BLaER1 (cell line): ENCODE measurements around the gene EDEM2.
"Not testable (repeated sequence)": the region's sequence is repeated elsewhere in the genome, so short reads cannot be mapped to it uniquely, and the experiment has no call there.

ENCODE experiments used
- H3K27ac ChIP-seq: shearing (Covaris generic); formaldehyde crosslinking; 2 replicates; pipeline ENCODE4 v1.8.1; 2022
- H3K27me3 ChIP-seq: shearing (Covaris generic); formaldehyde crosslinking; 2 replicates; pipeline ENCODE4 v1.8.1; 2022
- H3K36me3 ChIP-seq: shearing (Covaris generic); formaldehyde crosslinking; 2 replicates; pipeline ENCODE4 v1.8.1; 2022
- H3K4me1 ChIP-seq: shearing (Covaris generic); formaldehyde crosslinking; 2 replicates; pipeline ENCODE4 v1.8.1; 2022
- H3K4me2 ChIP-seq: shearing (Covaris generic); formaldehyde crosslinking; 2 replicates; pipeline ENCODE4 v1.8.1; 2022
- H3K4me3 ChIP-seq: shearing (Covaris generic); formaldehyde crosslinking; 2 replicates; pipeline ENCODE4 v1.8.1; 2022
- H3K9ac ChIP-seq: shearing (Covaris generic); formaldehyde crosslinking; 2 replicates; pipeline ENCODE4 v1.8.1; 2022
- H3K9me3 ChIP-seq: shearing (Covaris generic); formaldehyde crosslinking; 2 replicates; pipeline ENCODE4 v1.8.1; 2022
- H4K20me1 ChIP-seq: shearing (Covaris generic); formaldehyde crosslinking; 2 replicates; pipeline ENCODE4 v1.8.1; 2022
- Cebpa-rat ChIP-seq: shearing (Covaris generic); IDR thresholded peaks from 2 replicates; pipeline ENCODE4 v1.8.1; 2022

Gene EDEM2, protein sequence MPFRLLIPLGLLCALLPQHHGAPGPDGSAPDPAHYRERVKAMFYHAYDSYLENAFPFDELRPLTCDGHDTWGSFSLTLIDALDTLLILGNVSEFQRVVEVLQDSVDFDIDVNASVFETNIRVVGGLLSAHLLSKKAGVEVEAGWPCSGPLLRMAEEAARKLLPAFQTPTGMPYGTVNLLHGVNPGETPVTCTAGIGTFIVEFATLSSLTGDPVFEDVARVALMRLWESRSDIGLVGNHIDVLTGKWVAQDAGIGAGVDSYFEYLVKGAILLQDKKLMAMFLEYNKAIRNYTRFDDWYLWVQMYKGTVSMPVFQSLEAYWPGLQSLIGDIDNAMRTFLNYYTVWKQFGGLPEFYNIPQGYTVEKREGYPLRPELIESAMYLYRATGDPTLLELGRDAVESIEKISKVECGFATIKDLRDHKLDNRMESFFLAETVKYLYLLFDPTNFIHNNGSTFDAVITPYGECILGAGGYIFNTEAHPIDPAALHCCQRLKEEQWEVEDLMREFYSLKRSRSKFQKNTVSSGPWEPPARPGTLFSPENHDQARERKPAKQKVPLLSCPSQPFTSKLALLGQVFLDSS

GRCh38 chr20:35146920-35147574, at the start of gene EDEM2:
EDEM2 (minus strand) TSS chr20:35147336; CDS start chr20:35147258, 78 bp downstream.
- TF ChIP-seq Cebpa-rat = no peak
- no peaks in the 10 kb centered on the region for H3K27me3 ChIP-seq
- peak within 1 kb of the TSS; percentile 80 for H3K9ac ChIP-seq
- no peaks in the 10 kb centered on the region for H3K9me3 ChIP-seq
- H3K4me1 ChIP-seq = peaks cover 32% of the 10 kb centered on the region
- H4K20me1 ChIP-seq = no peaks in the 10 kb centered on the region
- H3K4me3 ChIP-seq = peak within 1 kb of the TSS; percentile 84
- peak within 1 kb of the TSS; percentile 73 for H3K27ac ChIP-seq
- H3K36me3 ChIP-seq = peaks cover 21% of the 10 kb centered on the region
- peak within 1 kb of the TSS; percentile 91 for H3K4me2 ChIP-seq

GRCh38 chr20:35196313-35196712, 49.2 kb upstream of the EDEM2 start:
- Histone ChIP-seq H3K4me3 (no peak overlapping the region), H3K9ac (no peak overlapping the region), H3K36me3 (peaks cover 7% of the 10 kb centered on the region), H3K9me3 (peaks cover 49% of the 10 kb centered on the region), H3K27ac (no peak overlapping the region), H3K4me2 (no peak overlapping the region), H3K4me1 (no peaks in the 10 kb centered on the region), H3K27me3 (no peaks in the 10 kb centered on the region), H4K20me1 (no peaks in the 10 kb centered on the region)
- no peak for TF ChIP-seq Cebpa-rat

DNA sequence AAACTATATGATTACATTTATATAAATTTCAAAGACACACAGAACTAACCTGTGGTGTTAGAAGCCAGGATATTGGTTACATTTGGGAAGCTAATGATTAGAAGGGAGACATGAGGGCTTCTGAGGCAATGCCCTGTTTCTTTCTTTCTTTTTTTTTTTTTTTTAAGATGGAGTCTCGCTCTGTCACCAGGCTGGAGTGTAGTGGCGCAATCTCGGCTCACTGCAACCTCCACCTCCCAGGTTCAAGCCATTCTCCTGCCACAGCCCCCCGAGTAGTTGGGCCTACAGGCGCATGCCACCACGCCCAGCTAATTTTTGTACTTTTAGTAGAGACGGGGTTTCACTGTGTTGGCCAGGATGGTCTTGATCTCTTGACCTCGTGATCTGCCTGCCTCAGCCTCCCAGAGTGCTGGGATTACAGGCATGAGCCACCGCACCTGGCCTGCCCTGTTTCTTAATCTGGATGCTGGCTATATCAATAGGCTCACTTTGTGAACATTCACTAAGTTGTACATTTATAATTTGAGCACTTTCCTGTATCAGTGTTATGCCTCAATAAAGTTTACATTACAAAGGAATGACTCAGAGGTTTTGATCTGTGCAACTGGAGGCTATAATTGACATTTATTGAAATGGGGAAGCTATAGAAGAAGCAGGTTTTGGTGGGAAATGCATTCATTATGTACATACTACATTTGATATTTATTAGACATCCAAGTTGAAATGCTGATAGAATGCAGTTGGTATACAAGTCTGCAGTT, 46.1 kb upstream of the EDEM2 start:
- H3K27ac ChIP-seq, H3K4me2 ChIP-seq, H3K36me3 ChIP-seq, H3K27me3 ChIP-seq, H4K20me1 ChIP-seq, H3K4me1 ChIP-seq, H3K4me3 ChIP-seq, H3K9ac ChIP-seq: not testable (repeated sequence)
- peaks cover 29% of the 10 kb centered on the region for H3K9me3 ChIP-seq

- no peak overlapping the region for H3K4me2 ChIP-seq
- no peak overlapping the region for H3K9ac ChIP-seq
Measured at GRCh38 chr20:35192118-35192872, 45.2 kb upstream of the EDEM2 start.

DNA sequence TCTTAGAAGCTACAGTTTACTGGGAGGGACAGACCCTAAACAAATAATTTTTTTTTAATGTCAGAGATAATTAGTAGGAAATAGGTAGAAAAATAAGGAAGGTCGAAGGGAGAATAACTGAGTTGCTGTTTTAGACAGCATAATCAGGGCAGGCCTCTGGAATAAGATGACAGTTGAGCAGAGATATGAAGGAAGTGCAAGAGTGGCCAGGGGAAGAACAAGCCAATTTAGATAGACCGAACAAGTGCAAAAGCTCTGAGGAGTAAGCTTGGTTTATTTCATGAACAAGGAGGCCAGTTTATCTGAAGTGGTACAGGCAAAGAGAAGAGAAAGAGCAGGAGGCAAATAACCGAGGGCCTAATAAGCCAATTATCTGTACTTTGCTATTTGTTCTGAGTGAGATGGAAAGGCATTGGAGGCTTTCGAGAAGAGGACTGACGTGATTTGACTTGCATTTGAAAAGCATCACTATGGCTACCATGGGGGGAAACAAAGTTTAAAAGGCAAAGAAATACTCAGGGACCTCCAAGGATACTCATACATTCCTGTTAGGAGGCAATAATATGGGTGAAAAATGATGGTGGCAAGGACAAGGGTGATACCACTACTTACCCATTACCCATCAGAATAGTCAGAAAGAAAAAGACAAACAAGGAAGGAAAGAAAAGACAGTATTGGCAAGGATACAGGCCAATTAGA, 44.4 kb upstream of the EDEM2 start:
- Histone ChIP-seq H3K4me2 (no peak overlapping the region), H3K27ac (no peak overlapping the region), H3K9ac (no peak overlapping the region)

More at GRCh38 chr20:35192118-35192872, 45.2 kb upstream of the EDEM2 start:
- Histone ChIP-seq H3K27ac (no peak overlapping the region), H3K27me3 (no peaks in the 10 kb centered on the region), H3K4me1 (no peaks in the 10 kb centered on the region), H4K20me1 (no peaks in the 10 kb centered on the region), H3K9me3 (peaks cover 20% of the 10 kb centered on the region), H3K4me3 (no peak overlapping the region), H3K36me3 (no peaks in the 10 kb centered on the region)
- no peak for TF ChIP-seq Cebpa-rat

DNA sequence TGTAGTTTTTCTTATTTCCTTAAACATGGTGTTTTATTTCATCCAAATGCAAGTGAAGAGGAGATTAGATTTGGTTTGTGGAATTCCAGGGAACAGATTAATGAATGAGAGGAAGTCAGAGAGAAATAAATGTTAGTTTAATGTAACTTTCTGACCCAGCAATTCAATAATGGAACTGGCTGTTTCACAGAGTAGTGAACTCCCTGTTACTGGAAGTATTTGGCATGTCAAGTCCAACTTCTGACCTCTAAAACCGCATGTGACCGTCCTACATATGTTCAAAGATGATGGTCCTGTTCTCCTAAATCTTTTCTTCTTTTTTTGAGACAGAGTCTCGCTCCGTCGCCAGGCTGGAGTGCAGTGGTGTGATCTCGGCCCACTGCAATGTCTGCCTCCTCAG, 43.4 kb upstream of the EDEM2 start:
- Histone ChIP-seq H3K4me3 (no peak overlapping the region), H3K9ac (no peak overlapping the region), H4K20me1 (no peaks in the 10 kb centered on the region), H3K4me2 (no peak overlapping the region), H3K27ac (no peak overlapping the region), H3K36me3 (no peaks in the 10 kb centered on the region), H3K27me3 (no peaks in the 10 kb centered on the region), H3K4me1 (no peaks in the 10 kb centered on the region), H3K9me3 (0 out of 2 replicates have a peak, but pooled peaks cover 4% of the 10 kb centered on the region)
- TF ChIP-seq Cebpa-rat = no peak

More for the DNA sequence above, 44.4 kb upstream of the EDEM2 start:
- Histone ChIP-seq H3K4me1 (no peaks in the 10 kb centered on the region), H3K4me3 (no peak overlapping the region), H4K20me1 (no peaks in the 10 kb centered on the region), H3K9me3 (peaks cover 14% of the 10 kb centered on the region), H3K27me3 (no peaks in the 10 kb centered on the region), H3K36me3 (no peaks in the 10 kb centered on the region)
- no peak for TF ChIP-seq Cebpa-rat

DNA sequence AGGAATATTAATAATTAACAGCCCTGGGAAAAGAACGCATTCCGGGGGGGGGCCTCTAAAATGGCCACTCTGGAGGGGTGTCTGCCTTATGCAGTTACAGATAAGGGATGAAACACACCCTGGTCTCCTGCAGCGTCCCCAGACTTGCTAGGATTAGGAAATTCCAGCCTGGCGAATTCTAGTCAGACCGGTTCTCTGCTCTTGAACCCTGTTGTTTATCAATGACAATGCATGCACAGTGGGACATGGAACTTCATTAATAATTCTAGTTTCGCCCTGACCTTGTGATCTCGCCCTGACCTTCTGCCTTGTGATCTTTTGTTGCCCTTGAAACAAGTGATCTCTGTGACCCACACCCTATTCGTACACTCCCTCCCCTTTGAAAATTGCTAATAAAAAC, 42.1 kb upstream of the EDEM2 start:
- H3K9me3 ChIP-seq, H3K4me3 ChIP-seq, H4K20me1 ChIP-seq, H3K9ac ChIP-seq, H3K4me2 ChIP-seq, H3K27me3 ChIP-seq, H3K27ac ChIP-seq, H3K4me1 ChIP-seq, H3K36me3 ChIP-seq: not testable (repeated sequence)

DNA sequence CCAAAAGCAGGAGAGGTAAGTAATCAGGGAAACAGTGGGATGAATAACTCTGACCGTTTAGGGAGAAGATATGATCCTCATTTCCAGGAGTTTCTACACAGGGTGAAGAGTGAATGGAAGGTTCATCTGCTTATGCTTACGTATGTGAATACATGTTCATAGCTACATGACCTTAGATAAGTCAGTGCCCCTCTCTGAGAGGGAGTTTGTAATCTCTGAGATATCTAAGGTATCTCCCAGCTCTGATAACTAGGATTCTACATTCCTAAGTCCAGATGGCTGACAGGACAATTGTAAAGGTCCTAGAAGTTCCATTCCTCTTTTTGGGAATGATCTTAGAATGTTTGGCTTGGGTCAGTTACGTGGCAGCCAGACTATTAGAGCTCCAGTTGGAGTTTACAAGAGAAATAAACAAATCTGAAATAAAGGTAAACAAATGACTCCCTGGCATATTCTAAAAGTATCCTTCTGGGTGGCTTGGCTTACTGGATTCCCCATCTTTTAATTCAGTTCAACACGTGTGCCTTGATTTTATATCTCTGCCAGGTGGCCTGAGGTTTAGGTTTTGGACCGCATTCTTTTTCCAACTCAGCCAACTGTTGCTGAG, 40.6 kb upstream of the EDEM2 start:
- Histone ChIP-seq H3K27me3 (no peaks in the 10 kb centered on the region), H3K9ac (no peak overlapping the region), H3K4me2 (no peak overlapping the region), H3K36me3 (no peaks in the 10 kb centered on the region), H3K9me3 (no peaks in the 10 kb centered on the region), H3K27ac (no peak overlapping the region), H3K4me1 (no peaks in the 10 kb centered on the region), H3K4me3 (no peak overlapping the region), H4K20me1 (no peaks in the 10 kb centered on the region)
- no peak for TF ChIP-seq Cebpa-rat

DNA sequence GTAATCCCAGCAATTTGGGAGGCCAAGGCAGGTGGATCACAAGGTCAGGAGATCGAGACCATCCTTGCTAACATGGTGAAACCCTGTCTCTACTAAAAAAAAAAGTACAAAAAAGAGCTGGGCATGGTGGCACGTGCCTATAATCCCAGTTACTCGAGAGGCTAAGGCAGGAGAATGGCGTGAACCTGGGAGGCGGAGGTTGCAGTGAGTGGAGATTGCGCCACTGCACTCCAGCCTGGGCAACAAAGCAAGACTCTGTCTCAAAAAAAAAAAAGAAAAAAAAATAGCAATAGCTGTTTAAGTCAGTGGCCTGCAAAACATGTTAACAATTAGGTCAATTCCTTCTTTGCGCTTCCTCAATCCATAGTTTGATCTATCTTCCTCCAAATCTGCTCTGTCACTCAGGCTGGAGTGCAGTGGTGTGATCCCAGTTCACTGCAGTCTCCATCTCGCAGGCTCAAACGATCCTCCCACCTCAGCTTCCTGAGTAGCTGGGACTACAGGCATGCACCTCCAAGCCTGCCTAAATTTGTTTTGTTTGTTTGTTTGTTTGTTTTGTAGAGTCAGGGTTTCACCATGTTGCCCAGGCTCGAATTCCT, 39.7 kb upstream of the EDEM2 start:
- not testable (repeated sequence) for H3K4me3 ChIP-seq, H3K4me2 ChIP-seq, H3K4me1 ChIP-seq, H3K27ac ChIP-seq, H3K9ac ChIP-seq, H3K9me3 ChIP-seq, H3K36me3 ChIP-seq, H3K27me3 ChIP-seq, H4K20me1 ChIP-seq
